Astrocyte (in vitro differentiated cells and primary cell): Measurements from ENCODE around the gene COPE. TPM values are rescaled to one million over a fixed set of nuclear protein-coding genes. Genes with fewer than 3 reads are reported as not detected.

ENCODE experiments used
- DNase-seq: peaks from one replicate; pipeline ENCODE4 v3.0.0-alpha.2; 2010; ENCODE audit warnings: low read depth
- FAIRE-seq: peaks from 2 replicates; lab custom pipeline; 2011; peaks lifted over from hg19 to GRCh38; lab: Jason Lieb, UNC
- H2AFZ ChIP-seq: 2 replicates; pipeline ENCODE4 v1.6.0; 2012; ENCODE audit warnings: low read depth, low read length, inconsistent platforms
- H3K27ac ChIP-seq: 2 replicates; pipeline ENCODE4 v1.5.1; 2011; ENCODE audit warnings: low read depth, low read length, inconsistent platforms
- H3K27me3 ChIP-seq: 2 replicates; pipeline ENCODE4 v1.6.0; 2011; ENCODE audit warnings: low read length, inconsistent platforms; ENCODE audit not compliant: insufficient read depth
- H3K36me3 ChIP-seq: 2 replicates; pipeline ENCODE4 v1.5.1; 2011; ENCODE audit warnings: low read length, inconsistent platforms; ENCODE audit not compliant: insufficient read depth
- H3K4me1 ChIP-seq: 2 replicates; pipeline ENCODE4 v1.5.1; 2011; ENCODE audit warnings: low read length, inconsistent platforms; ENCODE audit not compliant: insufficient read depth
- H3K4me2 ChIP-seq: 2 replicates; pipeline ENCODE4 v1.6.0; 2012; ENCODE audit warnings: low read length, inconsistent platforms
- H3K4me3 ChIP-seq: 2 replicates; pipeline ENCODE4 v1.5.1; 2011; ENCODE audit warnings: low read depth, mild to moderate bottlenecking, low read length, inconsistent platforms; ENCODE audit not compliant: insufficient read depth
- H3K79me2 ChIP-seq: 2 replicates; pipeline ENCODE4 v1.6.0; 2012; ENCODE audit warnings: mild to moderate bottlenecking, low read length, inconsistent platforms; ENCODE audit not compliant: insufficient read depth
- H3K9ac ChIP-seq: 2 replicates; pipeline ENCODE4 v1.6.0; 2012; ENCODE audit warnings: mild to moderate bottlenecking, low read length, inconsistent platforms
- H3K9me3 ChIP-seq: 2 replicates; pipeline ENCODE4 v1.5.1; 2012; ENCODE audit warnings: low read depth, mild to moderate bottlenecking, low read length, inconsistent platforms; ENCODE audit not compliant: insufficient read depth
- H4K20me1 ChIP-seq: 2 replicates; pipeline ENCODE4 v1.6.0; 2012; ENCODE audit warnings: low read length, inconsistent platforms; ENCODE audit not compliant: insufficient read depth
- H3K27ac Mint-ChIP-seq: one replicate; pipeline ENCODE4 v1.8.0; 2021; ENCODE audit warnings: mild to moderate bottlenecking, mixed read lengths; ENCODE audit not compliant: unreplicated experiment
- H3K27me3 Mint-ChIP-seq: one replicate; pipeline ENCODE4 v1.8.0; 2021; ENCODE audit warnings: low read depth, mixed read lengths; ENCODE audit not compliant: unreplicated experiment
- H3K36me3 Mint-ChIP-seq: one replicate; pipeline ENCODE4 v1.8.0; 2021; ENCODE audit warnings: low read depth, mixed read lengths; ENCODE audit not compliant: unreplicated experiment
- H3K4me1 Mint-ChIP-seq: one replicate; pipeline ENCODE4 v1.8.0; 2021; ENCODE audit warnings: low read depth, mixed read lengths; ENCODE audit not compliant: unreplicated experiment
- H3K4me3 Mint-ChIP-seq: one replicate; pipeline ENCODE4 v1.8.0; 2021; ENCODE audit warnings: mild to moderate bottlenecking, moderate library complexity, mixed read lengths; ENCODE audit not compliant: unreplicated experiment
- H3K9me3 Mint-ChIP-seq: one replicate; pipeline ENCODE4 v1.8.0; 2021; ENCODE audit warnings: mild to moderate bottlenecking, mixed read lengths; ENCODE audit not compliant: unreplicated experiment
- CTCF ChIP-seq: IDR thresholded peaks from 2 replicates; pipeline ENCODE4 v1.5.1; 2011; ENCODE audit warnings: low read depth, mild to moderate bottlenecking, inconsistent platforms, low read length, moderate library complexity; ENCODE audit not compliant: insufficient read depth
- EZH2 ChIP-seq: IDR thresholded peaks from 2 replicates; pipeline ENCODE4 v1.6.1; 2012; ENCODE audit warnings: mild to moderate bottlenecking, low read length, inconsistent platforms; ENCODE audit not compliant: insufficient read depth
- total RNA-seq: library from RNA; stranded (reverse); gene quantifications from 2 replicates; pipeline ENCODE4 v1.2.1, GENCODE V29; 2021

The COPE gene
- total RNA-seq, 1 donor from 2014 or later = 298 TPM

- DNase-seq (no peak), FAIRE-seq (no peak)
- no peak overlapping the region for H3K27ac Mint-ChIP-seq
- TF ChIP-seq CTCF (no peak), EZH2 (no peak)
- H3K27ac ChIP-seq = no peak overlapping the region
- H3K4me3 ChIP-seq = no peak overlapping the region
- no peak overlapping the region for H2AFZ ChIP-seq
- peaks cover 2% of the 10 kb centered on the region for H3K4me1 Mint-ChIP-seq
- H3K36me3 ChIP-seq = no peaks in the 10 kb centered on the region
- H3K9me3 ChIP-seq = no peaks in the 10 kb centered on the region
- peaks cover 47% of the 10 kb centered on the region for H4K20me1 ChIP-seq
- H3K27me3 ChIP-seq = peaks cover 7% of the 10 kb centered on the region
- no peaks in the 10 kb centered on the region for H3K9me3 Mint-ChIP-seq
- no peak overlapping the region for H3K4me3 Mint-ChIP-seq
- H3K79me2 ChIP-seq = no peaks in the 10 kb centered on the region
- H3K27me3 Mint-ChIP-seq = no peaks in the 10 kb centered on the region
- H3K4me2 ChIP-seq = no peak overlapping the region
- no peak overlapping the region for H3K9ac ChIP-seq
- H3K4me1 ChIP-seq = peaks cover 9% of the 10 kb centered on the region
- H3K36me3 Mint-ChIP-seq = peaks cover 10% of the 10 kb centered on the region
Measured at GRCh38 chr19:18898081-18898606, 21.0 kb downstream of the COPE start.

GRCh38 chr19:18897094-18898029, 21.8 kb downstream of the COPE start:
- FAIRE-seq = no peak
- peaks cover 7% of the 10 kb centered on the region for H3K27me3 ChIP-seq
- no peak overlapping the region for H3K4me2 ChIP-seq
- H3K36me3 ChIP-seq = no peaks in the 10 kb centered on the region
- H3K27ac ChIP-seq = no peak overlapping the region
- no peak for TF ChIP-seq CTCF
- TF ChIP-seq EZH2 = no peak
- Mint-ChIP-seq H3K36me3 (peaks cover 12% of the 10 kb centered on the region), H3K9me3 (no peaks in the 10 kb centered on the region), H3K27me3 (no peaks in the 10 kb centered on the region), H3K27ac (no peak overlapping the region), H3K4me3 (peak overlapping the region; percentile 83), H3K4me1 (peaks cover 2% of the 10 kb centered on the region)
- H3K9ac ChIP-seq = no peak overlapping the region
- no peaks in the 10 kb centered on the region for H3K79me2 ChIP-seq
- H2AFZ ChIP-seq = no peak overlapping the region
- no peaks in the 10 kb centered on the region for H3K9me3 ChIP-seq
- no peak for DNase-seq
- no peak overlapping the region for H3K4me3 ChIP-seq
- peaks cover 47% of the 10 kb centered on the region for H4K20me1 ChIP-seq
- H3K4me1 ChIP-seq = peaks cover 9% of the 10 kb centered on the region
